Measurements from ENCODE around the gene ZNF331. TPM values are rescaled to one million over a fixed set of nuclear protein-coding genes. Genes with fewer than 3 reads are reported as not detected.

The ZNF331 gene
- total RNA-seq, 2 donors from 2014 or later: 16.9 to 26.7 TPM

DNA sequence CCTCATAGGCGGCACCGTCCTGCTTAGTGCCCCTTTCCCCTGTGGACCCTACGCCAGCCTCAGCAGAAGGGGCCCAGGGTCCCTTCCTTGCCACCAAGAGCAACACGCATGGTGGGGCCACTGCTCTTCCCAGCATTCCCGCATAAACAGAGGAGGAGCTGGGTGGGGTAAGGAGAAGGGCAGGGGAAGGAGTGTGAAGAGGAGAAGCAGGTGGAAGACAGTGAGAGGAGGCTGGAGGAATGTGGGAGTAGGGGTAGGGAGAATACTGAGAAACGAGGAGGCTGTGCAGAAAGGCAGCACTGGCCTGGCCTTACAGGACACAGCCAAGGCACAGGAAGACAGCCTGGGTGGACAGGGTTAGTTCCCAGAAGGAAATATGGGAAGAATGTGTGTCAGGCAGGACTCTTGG lies 43.9 kb downstream of the ZNF331 start:
- peaks cover 21% of the 10 kb centered on the region for H3K36me3 ChIP-seq
- no peaks in the 10 kb centered on the region for H3K4me1 ChIP-seq
- H3K4me3 ChIP-seq: no peak overlapping the region
- no peaks in the 10 kb centered on the region for H3K27me3 ChIP-seq
- TF ChIP-seq, protein P1, sequence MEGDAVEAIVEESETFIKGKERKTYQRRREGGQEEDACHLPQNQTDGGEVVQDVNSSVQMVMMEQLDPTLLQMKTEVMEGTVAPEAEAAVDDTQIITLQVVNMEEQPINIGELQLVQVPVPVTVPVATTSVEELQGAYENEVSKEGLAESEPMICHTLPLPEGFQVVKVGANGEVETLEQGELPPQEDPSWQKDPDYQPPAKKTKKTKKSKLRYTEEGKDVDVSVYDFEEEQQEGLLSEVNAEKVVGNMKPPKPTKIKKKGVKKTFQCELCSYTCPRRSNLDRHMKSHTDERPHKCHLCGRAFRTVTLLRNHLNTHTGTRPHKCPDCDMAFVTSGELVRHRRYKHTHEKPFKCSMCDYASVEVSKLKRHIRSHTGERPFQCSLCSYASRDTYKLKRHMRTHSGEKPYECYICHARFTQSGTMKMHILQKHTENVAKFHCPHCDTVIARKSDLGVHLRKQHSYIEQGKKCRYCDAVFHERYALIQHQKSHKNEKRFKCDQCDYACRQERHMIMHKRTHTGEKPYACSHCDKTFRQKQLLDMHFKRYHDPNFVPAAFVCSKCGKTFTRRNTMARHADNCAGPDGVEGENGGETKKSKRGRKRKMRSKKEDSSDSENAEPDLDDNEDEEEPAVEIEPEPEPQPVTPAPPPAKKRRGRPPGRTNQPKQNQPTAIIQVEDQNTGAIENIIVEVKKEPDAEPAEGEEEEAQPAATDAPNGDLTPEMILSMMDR (IDR thresholded peaks at IDR 0.05): no peak
- H3K9me3 ChIP-seq: peaks cover 7 to 20% of the 10 kb centered on the region in 2 donors
- no peak overlapping the region for H3K27ac ChIP-seq
- DNase-seq (ENCODE audit: low spot score): no peak

DNA sequence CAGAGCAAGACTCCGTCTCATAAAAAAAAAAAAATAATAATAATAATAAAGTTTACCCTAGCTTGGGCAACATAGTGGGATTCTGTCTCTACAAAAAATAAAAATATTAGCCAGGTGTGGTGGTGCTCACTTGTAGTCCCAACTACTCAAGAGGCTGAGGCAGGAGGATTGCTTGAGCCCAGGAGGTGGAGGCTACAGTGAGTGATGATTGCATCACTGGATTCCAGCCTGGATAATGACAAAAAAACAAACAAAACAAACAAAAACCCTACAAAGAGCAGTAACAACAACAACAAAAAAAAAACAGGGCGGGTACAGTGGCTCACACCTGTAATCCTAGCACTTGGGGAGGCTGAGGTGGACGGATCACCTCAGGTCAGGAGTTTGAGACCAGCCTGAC lies 45.2 kb downstream of the ZNF331 start:
- peaks cover 0 to 7% of the 10 kb centered on the region in 2 donors for H3K9me3 ChIP-seq
- TF ChIP-seq, protein P1 (IDR thresholded peaks at IDR 0.05): no peak
- H3K27ac ChIP-seq: no peak overlapping the region
- no peaks in the 10 kb centered on the region for H3K4me1 ChIP-seq
- no peaks in the 10 kb centered on the region for H3K27me3 ChIP-seq
- H3K4me3 ChIP-seq: no peak overlapping the region
- H3K36me3 ChIP-seq: peaks cover 8% of the 10 kb centered on the region
- no peak for DNase-seq (ENCODE audit: low spot score)

DNA sequence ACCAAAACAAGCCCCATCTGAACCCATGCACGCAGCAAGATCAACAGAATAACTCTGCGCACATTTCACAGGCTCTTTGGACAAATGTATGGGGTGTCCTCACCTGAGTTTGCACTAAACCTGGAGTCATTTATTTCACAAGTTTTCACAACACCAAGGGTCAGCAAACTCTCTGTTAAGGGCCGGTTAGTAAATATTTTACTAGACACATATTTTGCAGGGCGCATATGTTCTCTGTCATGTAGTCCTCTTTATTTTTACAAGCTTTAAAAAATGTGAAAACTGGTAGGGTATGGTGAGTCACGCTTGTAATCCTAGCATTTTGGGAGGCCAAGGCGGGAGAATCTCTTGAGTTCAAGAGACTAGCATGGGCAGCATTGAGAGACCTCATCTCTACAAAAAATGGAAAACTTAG lies 48.3 kb downstream of the ZNF331 start:
- H3K36me3 ChIP-seq: no peaks in the 10 kb centered on the region
- H3K27me3 ChIP-seq: no peaks in the 10 kb centered on the region
- no peak for DNase-seq (ENCODE audit: low spot score)
- no peak overlapping the region for H3K27ac ChIP-seq
- no peaks in the 10 kb centered on the region for H3K4me1 ChIP-seq
- H3K4me3 ChIP-seq: no peak overlapping the region
- TF ChIP-seq, protein P1 (IDR thresholded peaks at IDR 0.05): no peak
- H3K9me3 ChIP-seq: no peaks in the 10 kb centered on the region

DNA sequence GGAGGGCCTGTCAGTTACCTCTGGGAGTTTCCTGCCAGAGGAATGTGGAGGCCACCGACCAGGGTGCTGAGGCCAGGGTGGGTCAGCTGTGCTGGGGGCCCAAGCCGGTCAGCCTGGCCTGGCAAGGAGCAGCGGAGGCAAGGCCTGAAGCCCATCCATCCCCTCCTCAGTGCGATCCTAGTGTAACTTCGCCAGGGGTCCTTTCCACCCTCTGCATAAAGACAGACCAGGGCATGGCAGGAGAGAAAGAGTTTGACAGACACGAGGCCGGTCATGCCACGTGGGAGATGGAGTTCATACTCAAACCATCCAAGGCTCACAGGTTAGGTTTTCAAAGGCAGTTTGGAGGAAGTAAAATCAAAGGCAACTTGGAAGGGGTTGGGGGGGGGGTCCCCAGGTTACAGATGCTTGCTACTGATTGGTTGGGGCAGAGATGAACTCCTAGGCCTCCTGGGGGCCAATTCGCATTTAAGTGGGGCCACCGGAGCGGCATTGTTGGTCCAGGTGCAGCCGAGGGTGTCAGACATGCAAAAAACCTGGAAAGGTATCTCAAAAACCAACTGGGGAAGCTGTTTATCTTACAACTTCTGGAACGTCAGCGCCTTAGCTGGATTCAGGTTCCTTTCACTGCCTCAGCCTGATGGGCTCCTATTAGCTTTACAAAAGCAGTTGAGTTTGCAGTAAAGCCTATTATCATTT lies 57.0 kb downstream of the ZNF331 start:
- DNase-seq (ENCODE audit: low spot score): no peak
- H3K4me3 ChIP-seq: no peak overlapping the region
- H3K36me3 ChIP-seq: no peaks in the 10 kb centered on the region
- H3K9me3 ChIP-seq: no peaks in the 10 kb centered on the region
- no peak overlapping the region for H3K27ac ChIP-seq
- TF ChIP-seq, protein P1 (IDR thresholded peaks at IDR 0.05): no peak
- no peaks in the 10 kb centered on the region for H3K4me1 ChIP-seq
- H3K27me3 ChIP-seq: no peaks in the 10 kb centered on the region

DNA sequence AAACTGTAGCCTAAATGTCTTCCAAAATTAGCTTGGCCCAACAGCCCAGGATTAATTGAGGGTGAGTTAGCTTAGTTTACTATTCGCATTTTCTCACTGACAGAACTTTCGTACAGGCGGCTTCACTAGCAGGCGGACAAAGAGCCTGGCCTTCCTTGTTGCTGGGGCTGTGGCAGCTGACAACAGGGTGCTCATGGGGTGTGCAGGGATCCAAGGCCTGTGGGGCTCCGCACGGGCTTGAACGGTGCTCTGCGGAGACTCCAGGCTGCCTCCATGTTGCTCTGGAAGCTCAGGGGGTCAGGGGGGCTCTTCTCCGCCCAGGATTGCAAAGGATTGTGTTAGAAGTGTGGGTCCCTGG lies 57.5 kb downstream of the ZNF331 start:
- H3K4me3 ChIP-seq: no peak overlapping the region
- H3K9me3 ChIP-seq: no peaks in the 10 kb centered on the region
- H3K4me1 ChIP-seq: no peaks in the 10 kb centered on the region
- no peak for DNase-seq (ENCODE audit: low spot score)
- no peaks in the 10 kb centered on the region for H3K27me3 ChIP-seq
- H3K36me3 ChIP-seq: no peaks in the 10 kb centered on the region
- no peak overlapping the region for H3K27ac ChIP-seq
- TF ChIP-seq, protein P1 (IDR thresholded peaks at IDR 0.05): no peak

DNA sequence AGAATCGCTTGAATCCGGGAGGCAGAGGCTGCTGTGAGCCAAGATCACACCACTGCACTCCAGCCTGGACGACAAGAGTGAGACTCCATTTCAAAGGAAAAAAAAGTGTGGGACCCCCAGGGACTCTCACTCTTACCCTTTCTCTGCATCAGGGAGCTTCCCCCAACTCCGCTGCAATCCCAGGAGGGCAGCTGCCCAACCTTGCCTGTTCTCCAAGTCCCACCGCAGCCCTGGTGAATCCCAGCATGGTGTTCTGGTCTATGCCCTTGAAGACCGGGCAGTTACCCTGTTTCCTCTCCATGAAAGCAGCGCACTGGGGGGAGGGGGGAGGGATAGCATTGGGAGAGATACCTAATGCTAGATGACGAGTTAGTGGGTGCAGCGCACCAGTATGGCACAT lies 58.1 kb downstream of the ZNF331 start:
- no peak for DNase-seq (ENCODE audit: low spot score)
- TF ChIP-seq, protein P1 (IDR thresholded peaks at IDR 0.05): no peak
- H3K9me3 ChIP-seq: no peaks in the 10 kb centered on the region
- H3K27me3 ChIP-seq: no peaks in the 10 kb centered on the region
- H3K4me3 ChIP-seq: no peak overlapping the region
- H3K27ac ChIP-seq: no peak overlapping the region
- no peaks in the 10 kb centered on the region for H3K4me1 ChIP-seq
- H3K36me3 ChIP-seq: no peaks in the 10 kb centered on the region

Data from right atrium auricular region (tissue), 2 donors.